ENCODE results near the gene LAMB3.

The LAMB3 gene

GRCh38 chr1:209594440-209594839 lies 57.8 kb downstream of the LAMB3 start:
- DNase-seq: no peak

- no peak for DNase-seq
These were observed 58.5 kb downstream of the LAMB3 start for GRCh38 chr1:209593747-209594146.

GRCh38 chr1:209590405-209590804 lies 61.8 kb downstream of the LAMB3 start:
- no peak for DNase-seq

- no peak for DNase-seq
These were observed 62.4 kb downstream of the LAMB3 start for GRCh38 chr1:209589863-209590262.

- no peak for DNase-seq
These were observed 62.8 kb downstream of the LAMB3 start for GRCh38 chr1:209589440-209589839.

- no peak for DNase-seq
These were observed 64.4 kb downstream of the LAMB3 start for GRCh38 chr1:209587789-209588188.

GRCh38 chr1:209586221-209586740 lies 65.9 kb downstream of the LAMB3 start:
- DNase-seq: no peak

- no peak for DNase-seq
These were observed 66.6 kb downstream of the LAMB3 start for GRCh38 chr1:209585672-209586071.

- DNase-seq: no peak
These were observed 67.0 kb downstream of the LAMB3 start for GRCh38 chr1:209585197-209585596.

GRCh38 chr1:209584231-209584672 lies 68.0 kb downstream of the LAMB3 start:
- DNase-seq: no peak

GRCh38 chr1:209583408-209583807 lies 68.8 kb downstream of the LAMB3 start, which contains the start of gene CAMK1G:
TSS of gene CAMK1G (plus strand) at chr1:209583714. CDS start at chr1:209594984, 11,270 bp downstream.
- DNase-seq: no peak

GRCh38 chr1:209580577-209580976 lies 71.6 kb downstream of the LAMB3 start:
- no peak for DNase-seq

GRCh38 chr1:209577346-209577745 lies 74.9 kb downstream of the LAMB3 start:
- no peak for DNase-seq

GRCh38 chr1:209576392-209577197 lies 75.6 kb downstream of the LAMB3 start:
- no peak for DNase-seq

GRCh38 chr1:209570743-209571142 lies 81.5 kb downstream of the LAMB3 start:
- no peak for DNase-seq

- no peak for DNase-seq
These were observed 82.6 kb downstream of the LAMB3 start for GRCh38 chr1:209569455-209570207.

- DNase-seq: no peak
These were observed 84.5 kb downstream of the LAMB3 start for GRCh38 chr1:209567698-209568175.

- no peak for DNase-seq
These were observed 86.2 kb downstream of the LAMB3 start for GRCh38 chr1:209565759-209566678.

Measured in cortex of kidney (tissue), 1 donor.